ENCODE measurements around the gene ZNF366.

ZNF366 gene

GRCh38 chr5:72455476-72455875 is 51.7 kb downstream of the ZNF366 start:
- H3K4me3 ChIP-seq (ENCODE audit: low read depth in 1 of 2, low read length in 1 of 2): no peak overlapping the region
- no peak overlapping the region for H3K27ac ChIP-seq
- no peaks in the 10 kb centered on the region for H3K4me1 ChIP-seq (ENCODE audit: control insufficient read depth in 1 of 2, insufficient read depth in 1 of 2, low read depth in 1 of 2, low read length in 1 of 2)
- H3K9me3 ChIP-seq: no peaks in the 10 kb centered on the region
- H3K36me3 ChIP-seq: no peaks in the 10 kb centered on the region
- no peak for TF ChIP-seq CTCF (IDR thresholded peaks at IDR 0.05)
- no peaks in the 10 kb centered on the region for H3K27me3 ChIP-seq

- Histone ChIP-seq H3K4me1 (ENCODE audit: control insufficient read depth in 1 of 2, insufficient read depth in 1 of 2, low read depth in 1 of 2, low read length in 1 of 2) (no peaks in the 10 kb centered on the region), H3K4me3 (ENCODE audit: low read depth in 1 of 2, low read length in 1 of 2) (no peak overlapping the region), H3K9me3 (no peaks in the 10 kb centered on the region), H3K27me3 (no peaks in the 10 kb centered on the region), H3K27ac (no peak overlapping the region), H3K36me3 (no peaks in the 10 kb centered on the region)
- no peak for TF ChIP-seq CTCF (IDR thresholded peaks at IDR 0.05)
Observed at GRCh38 chr5:72454996-72455395, 52.2 kb downstream of the ZNF366 start.

- H3K27ac ChIP-seq: no peak overlapping the region
- no peaks in the 10 kb centered on the region for H3K4me1 ChIP-seq (ENCODE audit: control insufficient read depth in 1 of 2, insufficient read depth in 1 of 2, low read depth in 1 of 2, low read length in 1 of 2)
- H3K9me3 ChIP-seq: no peaks in the 10 kb centered on the region
- H3K27me3 ChIP-seq: no peaks in the 10 kb centered on the region
- H3K4me3 ChIP-seq (ENCODE audit: low read depth in 1 of 2, low read length in 1 of 2): no peak overlapping the region
- no peak for TF ChIP-seq CTCF (IDR thresholded peaks at IDR 0.05)
- no peaks in the 10 kb centered on the region for H3K36me3 ChIP-seq
Observed at GRCh38 chr5:72453246-72453775, 53.9 kb downstream of the ZNF366 start.

GRCh38 chr5:72452515-72453245 is 54.5 kb downstream of the ZNF366 start:
- H3K27ac ChIP-seq: no peak overlapping the region
- H3K4me3 ChIP-seq (ENCODE audit: low read depth in 1 of 2, low read length in 1 of 2): no peak overlapping the region
- H3K27me3 ChIP-seq: no peaks in the 10 kb centered on the region
- no peak for TF ChIP-seq CTCF (IDR thresholded peaks at IDR 0.05)
- no peaks in the 10 kb centered on the region for H3K4me1 ChIP-seq (ENCODE audit: control insufficient read depth in 1 of 2, insufficient read depth in 1 of 2, low read depth in 1 of 2, low read length in 1 of 2)
- no peaks in the 10 kb centered on the region for H3K9me3 ChIP-seq
- no peaks in the 10 kb centered on the region for H3K36me3 ChIP-seq

GRCh38 chr5:72451741-72452505 is 55.3 kb downstream of the ZNF366 start:
- H3K4me1 ChIP-seq (ENCODE audit: control insufficient read depth in 1 of 2, insufficient read depth in 1 of 2, low read depth in 1 of 2, low read length in 1 of 2): no peaks in the 10 kb centered on the region
- no peak overlapping the region for H3K27ac ChIP-seq
- no peaks in the 10 kb centered on the region for H3K27me3 ChIP-seq
- H3K4me3 ChIP-seq (ENCODE audit: low read depth in 1 of 2, low read length in 1 of 2): no peak overlapping the region
- H3K9me3 ChIP-seq: no peaks in the 10 kb centered on the region
- TF ChIP-seq CTCF (IDR thresholded peaks at IDR 0.05): no peak
- H3K36me3 ChIP-seq: no peaks in the 10 kb centered on the region

All from neutrophil (primary cell).